ENCODE measurements around the gene TEX264.

DNA sequence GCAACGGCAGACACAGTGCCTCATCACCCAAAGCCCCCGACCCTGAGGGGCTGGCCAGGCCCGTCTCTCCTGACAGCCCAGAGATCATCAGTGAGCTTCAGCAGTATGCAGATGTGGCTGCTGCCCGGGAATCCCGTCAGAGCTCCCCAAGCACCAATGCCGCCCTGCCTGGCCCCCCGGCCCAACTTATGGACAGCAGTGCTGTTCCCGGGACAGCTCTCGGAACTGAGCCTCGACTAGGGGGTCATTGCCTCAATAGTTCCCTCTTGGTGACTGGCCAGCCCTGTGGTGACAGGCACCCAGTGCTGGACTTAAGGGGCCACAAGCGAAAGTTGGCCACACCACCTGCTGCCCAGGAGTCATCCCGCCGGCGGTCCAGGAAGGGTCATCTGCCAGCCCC is 8.6 kb upstream of the TEX264 start:
- TF ChIP-seq, protein P1, sequence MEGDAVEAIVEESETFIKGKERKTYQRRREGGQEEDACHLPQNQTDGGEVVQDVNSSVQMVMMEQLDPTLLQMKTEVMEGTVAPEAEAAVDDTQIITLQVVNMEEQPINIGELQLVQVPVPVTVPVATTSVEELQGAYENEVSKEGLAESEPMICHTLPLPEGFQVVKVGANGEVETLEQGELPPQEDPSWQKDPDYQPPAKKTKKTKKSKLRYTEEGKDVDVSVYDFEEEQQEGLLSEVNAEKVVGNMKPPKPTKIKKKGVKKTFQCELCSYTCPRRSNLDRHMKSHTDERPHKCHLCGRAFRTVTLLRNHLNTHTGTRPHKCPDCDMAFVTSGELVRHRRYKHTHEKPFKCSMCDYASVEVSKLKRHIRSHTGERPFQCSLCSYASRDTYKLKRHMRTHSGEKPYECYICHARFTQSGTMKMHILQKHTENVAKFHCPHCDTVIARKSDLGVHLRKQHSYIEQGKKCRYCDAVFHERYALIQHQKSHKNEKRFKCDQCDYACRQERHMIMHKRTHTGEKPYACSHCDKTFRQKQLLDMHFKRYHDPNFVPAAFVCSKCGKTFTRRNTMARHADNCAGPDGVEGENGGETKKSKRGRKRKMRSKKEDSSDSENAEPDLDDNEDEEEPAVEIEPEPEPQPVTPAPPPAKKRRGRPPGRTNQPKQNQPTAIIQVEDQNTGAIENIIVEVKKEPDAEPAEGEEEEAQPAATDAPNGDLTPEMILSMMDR (conservative IDR thresholded peaks at IDR 0.05) = no peak
- TF ChIP-seq ZFX (IDR thresholded peaks at IDR 0.05) = no peak

All from C4-2B (cell line).